ENCODE measurements around the gene MKNK2. TPM values are rescaled to one million over a fixed set of nuclear protein-coding genes. Genes with fewer than 3 reads are reported as not detected.

Gene MKNK2
- total RNA-seq, 1 donor = 82.5 TPM

GRCh38 chr19:2080336-2080988 lies 29.4 kb upstream of the MKNK2 start:
- Histone ChIP-seq H4K20me1 (ENCODE audit: insufficient read depth, low read length) (no peaks in the 10 kb centered on the region), H3K27me3 (ENCODE audit: insufficient read depth, low read length) (no peaks in the 10 kb centered on the region), H3K4me2 (ENCODE audit: insufficient read depth, low read length) (no peak overlapping the region), H2AFZ (ENCODE audit: low read length) (no peak overlapping the region), H3K4me1 (ENCODE audit: insufficient read depth, low read length) (peaks cover 4% of the 10 kb centered on the region), H3K79me2 (ENCODE audit: insufficient read depth, low read length) (peaks cover 27% of the 10 kb centered on the region), H3K9me3 (ENCODE audit: low read depth, low read length) (no peaks in the 10 kb centered on the region), H3K27ac (ENCODE audit: low read depth, low read length) (no peak overlapping the region), H3K36me3 (ENCODE audit: insufficient read depth, low read length) (peaks cover 30% of the 10 kb centered on the region), H3K4me3 (ENCODE audit: insufficient read depth, low read length) (no peak overlapping the region)
- TF ChIP-seq CTCF (IDR thresholded peaks at IDR 0.05; ENCODE audit: extremely low read depth, low read depth, low read length) = no peak
- peak; percentile 73 for DNase-seq (ENCODE audit: insufficient read length, low spot score, missing footprints)

- H3K79me2 ChIP-seq (ENCODE audit: insufficient read depth, low read length) = peaks cover 23% of the 10 kb centered on the region
- H2AFZ ChIP-seq (ENCODE audit: low read length) = no peak overlapping the region
- no peak for TF ChIP-seq CTCF (IDR thresholded peaks at IDR 0.05; ENCODE audit: extremely low read depth, low read depth, low read length)
- no peak overlapping the region for H3K4me2 ChIP-seq (ENCODE audit: insufficient read depth, low read length)
- no peak overlapping the region for H3K4me3 ChIP-seq (ENCODE audit: insufficient read depth, low read length)
- H3K27me3 ChIP-seq (ENCODE audit: insufficient read depth, low read length) = no peaks in the 10 kb centered on the region
- no peaks in the 10 kb centered on the region for H4K20me1 ChIP-seq (ENCODE audit: insufficient read depth, low read length)
- DNase-seq (ENCODE audit: insufficient read length, low spot score, missing footprints) = peak; percentile 65
- H3K27ac ChIP-seq (ENCODE audit: low read depth, low read length) = no peak overlapping the region
- H3K36me3 ChIP-seq (ENCODE audit: insufficient read depth, low read length) = peaks cover 32% of the 10 kb centered on the region
- no peaks in the 10 kb centered on the region for H3K9me3 ChIP-seq (ENCODE audit: low read depth, low read length)
- H3K4me1 ChIP-seq (ENCODE audit: insufficient read depth, low read length) = no peaks in the 10 kb centered on the region
These were observed 28.8 kb upstream of the MKNK2 start for GRCh38 chr19:2079865-2080301.

- peaks cover 23% of the 10 kb centered on the region for H3K79me2 ChIP-seq (ENCODE audit: insufficient read depth, low read length)
- H3K27me3 ChIP-seq (ENCODE audit: insufficient read depth, low read length) = no peaks in the 10 kb centered on the region
- no peaks in the 10 kb centered on the region for H3K4me1 ChIP-seq (ENCODE audit: insufficient read depth, low read length)
- no peak for TF ChIP-seq CTCF (IDR thresholded peaks at IDR 0.05; ENCODE audit: extremely low read depth, low read depth, low read length)
- DNase-seq (ENCODE audit: insufficient read length, low spot score, missing footprints) = peak; percentile 71
- no peaks in the 10 kb centered on the region for H3K9me3 ChIP-seq (ENCODE audit: low read depth, low read length)
- no peak overlapping the region for H3K4me3 ChIP-seq (ENCODE audit: insufficient read depth, low read length)
- H3K27ac ChIP-seq (ENCODE audit: low read depth, low read length) = no peak overlapping the region
- no peaks in the 10 kb centered on the region for H4K20me1 ChIP-seq (ENCODE audit: insufficient read depth, low read length)
- no peak overlapping the region for H2AFZ ChIP-seq (ENCODE audit: low read length)
- H3K4me2 ChIP-seq (ENCODE audit: insufficient read depth, low read length) = no peak overlapping the region
- peaks cover 32% of the 10 kb centered on the region for H3K36me3 ChIP-seq (ENCODE audit: insufficient read depth, low read length)
These were observed 28.2 kb upstream of the MKNK2 start for GRCh38 chr19:2079076-2079864.

All from osteoblast (primary cell).